Astrocyte (in vitro differentiated cells and primary cell): Measurements from ENCODE around the gene BRI3. TPM values are rescaled to one million over a fixed set of nuclear protein-coding genes. Genes with fewer than 3 reads are reported as not detected.

Experiments used
- DNase-seq: peaks from one replicate; pipeline ENCODE4 v3.0.0-alpha.2; 2010; ENCODE audit warnings: low read depth
- FAIRE-seq: peaks from 2 replicates; lab custom pipeline; 2011; peaks lifted over from hg19 to GRCh38; lab: Jason Lieb, UNC
- H2AFZ ChIP-seq: 2 replicates; pipeline ENCODE4 v1.6.0; 2012; ENCODE audit warnings: low read depth, low read length, inconsistent platforms
- H3K27ac ChIP-seq: 2 replicates; pipeline ENCODE4 v1.5.1; 2011; ENCODE audit warnings: low read depth, low read length, inconsistent platforms
- H3K27me3 ChIP-seq: 2 replicates; pipeline ENCODE4 v1.6.0; 2011; ENCODE audit warnings: low read length, inconsistent platforms; ENCODE audit not compliant: insufficient read depth
- H3K36me3 ChIP-seq: 2 replicates; pipeline ENCODE4 v1.5.1; 2011; ENCODE audit warnings: low read length, inconsistent platforms; ENCODE audit not compliant: insufficient read depth
- H3K4me1 ChIP-seq: 2 replicates; pipeline ENCODE4 v1.5.1; 2011; ENCODE audit warnings: low read length, inconsistent platforms; ENCODE audit not compliant: insufficient read depth
- H3K4me2 ChIP-seq: 2 replicates; pipeline ENCODE4 v1.6.0; 2012; ENCODE audit warnings: low read length, inconsistent platforms
- H3K4me3 ChIP-seq: 2 replicates; pipeline ENCODE4 v1.5.1; 2011; ENCODE audit warnings: low read depth, mild to moderate bottlenecking, low read length, inconsistent platforms; ENCODE audit not compliant: insufficient read depth
- H3K79me2 ChIP-seq: 2 replicates; pipeline ENCODE4 v1.6.0; 2012; ENCODE audit warnings: mild to moderate bottlenecking, low read length, inconsistent platforms; ENCODE audit not compliant: insufficient read depth
- H3K9ac ChIP-seq: 2 replicates; pipeline ENCODE4 v1.6.0; 2012; ENCODE audit warnings: mild to moderate bottlenecking, low read length, inconsistent platforms
- H3K9me3 ChIP-seq: 2 replicates; pipeline ENCODE4 v1.5.1; 2012; ENCODE audit warnings: low read depth, mild to moderate bottlenecking, low read length, inconsistent platforms; ENCODE audit not compliant: insufficient read depth
- H4K20me1 ChIP-seq: 2 replicates; pipeline ENCODE4 v1.6.0; 2012; ENCODE audit warnings: low read length, inconsistent platforms; ENCODE audit not compliant: insufficient read depth
- H3K27ac Mint-ChIP-seq: one replicate; pipeline ENCODE4 v1.8.0; 2021; ENCODE audit warnings: mild to moderate bottlenecking, mixed read lengths; ENCODE audit not compliant: unreplicated experiment
- H3K27me3 Mint-ChIP-seq: one replicate; pipeline ENCODE4 v1.8.0; 2021; ENCODE audit warnings: low read depth, mixed read lengths; ENCODE audit not compliant: unreplicated experiment
- H3K36me3 Mint-ChIP-seq: one replicate; pipeline ENCODE4 v1.8.0; 2021; ENCODE audit warnings: low read depth, mixed read lengths; ENCODE audit not compliant: unreplicated experiment
- H3K4me1 Mint-ChIP-seq: one replicate; pipeline ENCODE4 v1.8.0; 2021; ENCODE audit warnings: low read depth, mixed read lengths; ENCODE audit not compliant: unreplicated experiment
- H3K4me3 Mint-ChIP-seq: one replicate; pipeline ENCODE4 v1.8.0; 2021; ENCODE audit warnings: mild to moderate bottlenecking, moderate library complexity, mixed read lengths; ENCODE audit not compliant: unreplicated experiment
- H3K9me3 Mint-ChIP-seq: one replicate; pipeline ENCODE4 v1.8.0; 2021; ENCODE audit warnings: mild to moderate bottlenecking, mixed read lengths; ENCODE audit not compliant: unreplicated experiment
- EZH2 ChIP-seq: IDR thresholded peaks from 2 replicates; pipeline ENCODE4 v1.6.1; 2012; ENCODE audit warnings: mild to moderate bottlenecking, low read length, inconsistent platforms; ENCODE audit not compliant: insufficient read depth
- total RNA-seq: library from RNA; stranded (reverse); gene quantifications from 2 replicates; pipeline ENCODE4 v1.2.1, GENCODE V29; 2021
- TF ChIP-seq, protein P1 (sequence below): IDR thresholded peaks from 2 replicates; pipeline ENCODE4 v1.5.1; 2011; ENCODE audit warnings: low read depth, mild to moderate bottlenecking, inconsistent platforms, low read length, moderate library complexity; ENCODE audit not compliant: insufficient read depth

Gene BRI3
- total RNA-seq, 1 donor from 2014 or later = 195 TPM

- Histone ChIP-seq H3K27ac (no peak overlapping the region), H3K9ac (no peak overlapping the region), H3K4me1 (peaks cover 6% of the 10 kb centered on the region), H4K20me1 (no peaks in the 10 kb centered on the region), H3K9me3 (no peaks in the 10 kb centered on the region), H3K36me3 (no peaks in the 10 kb centered on the region), H2AFZ (no peak overlapping the region), H3K27me3 (no peaks in the 10 kb centered on the region), H3K79me2 (no peaks in the 10 kb centered on the region), H3K4me2 (peak overlapping the region; percentile 56), H3K4me3 (no peak overlapping the region)
- Mint-ChIP-seq H3K4me1 (peaks cover 19% of the 10 kb centered on the region), H3K36me3 (peaks cover 6% of the 10 kb centered on the region), H3K27me3 (no peaks in the 10 kb centered on the region), H3K4me3 (no peak overlapping the region), H3K27ac (no peak overlapping the region), H3K9me3 (no peaks in the 10 kb centered on the region)
- no peak for TF ChIP-seq EZH2
- TF ChIP-seq, protein P1, sequence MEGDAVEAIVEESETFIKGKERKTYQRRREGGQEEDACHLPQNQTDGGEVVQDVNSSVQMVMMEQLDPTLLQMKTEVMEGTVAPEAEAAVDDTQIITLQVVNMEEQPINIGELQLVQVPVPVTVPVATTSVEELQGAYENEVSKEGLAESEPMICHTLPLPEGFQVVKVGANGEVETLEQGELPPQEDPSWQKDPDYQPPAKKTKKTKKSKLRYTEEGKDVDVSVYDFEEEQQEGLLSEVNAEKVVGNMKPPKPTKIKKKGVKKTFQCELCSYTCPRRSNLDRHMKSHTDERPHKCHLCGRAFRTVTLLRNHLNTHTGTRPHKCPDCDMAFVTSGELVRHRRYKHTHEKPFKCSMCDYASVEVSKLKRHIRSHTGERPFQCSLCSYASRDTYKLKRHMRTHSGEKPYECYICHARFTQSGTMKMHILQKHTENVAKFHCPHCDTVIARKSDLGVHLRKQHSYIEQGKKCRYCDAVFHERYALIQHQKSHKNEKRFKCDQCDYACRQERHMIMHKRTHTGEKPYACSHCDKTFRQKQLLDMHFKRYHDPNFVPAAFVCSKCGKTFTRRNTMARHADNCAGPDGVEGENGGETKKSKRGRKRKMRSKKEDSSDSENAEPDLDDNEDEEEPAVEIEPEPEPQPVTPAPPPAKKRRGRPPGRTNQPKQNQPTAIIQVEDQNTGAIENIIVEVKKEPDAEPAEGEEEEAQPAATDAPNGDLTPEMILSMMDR = no peak
- DNase-seq (no peak), FAIRE-seq (no peak)
Observed at GRCh38 chr7:98322331-98323270, 41.1 kb downstream of the BRI3 start.

DNA sequence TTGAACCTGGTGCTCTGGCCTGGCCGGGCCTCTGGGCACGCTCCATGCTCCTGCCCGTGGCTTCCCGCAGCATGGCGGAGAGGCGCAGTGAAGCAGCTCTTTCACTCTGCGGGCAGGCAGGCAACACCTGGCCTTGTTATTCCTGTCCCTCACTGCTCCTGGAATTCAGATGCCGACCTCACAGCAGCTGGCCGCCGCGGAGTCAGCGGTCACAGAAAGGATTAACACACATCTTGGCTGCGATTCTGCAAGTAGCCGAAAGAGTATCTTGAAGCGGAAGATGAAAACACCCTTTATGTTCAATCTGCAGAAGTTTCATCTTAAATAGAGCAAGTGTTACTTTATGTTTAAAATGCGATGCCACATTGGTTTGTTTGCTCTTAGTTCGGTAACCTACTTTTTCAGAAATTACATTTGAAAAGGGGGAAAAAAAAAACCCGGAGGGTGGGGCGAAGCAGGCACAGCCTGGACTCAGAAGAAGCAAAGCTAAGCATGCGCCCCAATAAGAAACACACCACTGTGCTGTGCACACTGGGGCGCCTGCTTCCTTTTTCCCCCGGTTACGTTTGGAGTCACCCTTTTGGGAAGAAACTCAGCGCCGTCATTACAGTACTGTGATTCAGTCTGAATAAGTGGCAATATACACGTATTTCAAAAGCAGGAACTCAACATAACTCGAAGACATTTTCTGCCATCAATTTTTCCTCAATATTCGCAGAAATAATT lies 42.3 kb downstream of the BRI3 start:
- Histone ChIP-seq H3K79me2 (no peaks in the 10 kb centered on the region), H3K9ac (peak overlapping the region; percentile 11), H3K4me1 (peaks cover 11% of the 10 kb centered on the region), H3K36me3 (no peaks in the 10 kb centered on the region), H3K27me3 (no peaks in the 10 kb centered on the region), H3K9me3 (no peaks in the 10 kb centered on the region), H3K27ac (no peak overlapping the region), H4K20me1 (no peaks in the 10 kb centered on the region), H3K4me2 (peak overlapping the region; percentile 56), H3K4me3 (peak overlapping the region; percentile 12), H2AFZ (peak overlapping the region; percentile 59)
- peak overlapping the region; percentile 70 for H3K4me3 Mint-ChIP-seq
- DNase-seq (peak; percentile 61), FAIRE-seq (no peak)
- no peaks in the 10 kb centered on the region for H3K27me3 Mint-ChIP-seq
- no peaks in the 10 kb centered on the region for H3K9me3 Mint-ChIP-seq
- peak overlapping the region; percentile 35 for H3K27ac Mint-ChIP-seq
- no peak for TF ChIP-seq EZH2
- TF ChIP-seq, protein P1 = no peak
- peaks cover 27% of the 10 kb centered on the region for H3K4me1 Mint-ChIP-seq
- peaks cover 3% of the 10 kb centered on the region for H3K36me3 Mint-ChIP-seq
